ENCODE measurements around the gene RARA.

DNA sequence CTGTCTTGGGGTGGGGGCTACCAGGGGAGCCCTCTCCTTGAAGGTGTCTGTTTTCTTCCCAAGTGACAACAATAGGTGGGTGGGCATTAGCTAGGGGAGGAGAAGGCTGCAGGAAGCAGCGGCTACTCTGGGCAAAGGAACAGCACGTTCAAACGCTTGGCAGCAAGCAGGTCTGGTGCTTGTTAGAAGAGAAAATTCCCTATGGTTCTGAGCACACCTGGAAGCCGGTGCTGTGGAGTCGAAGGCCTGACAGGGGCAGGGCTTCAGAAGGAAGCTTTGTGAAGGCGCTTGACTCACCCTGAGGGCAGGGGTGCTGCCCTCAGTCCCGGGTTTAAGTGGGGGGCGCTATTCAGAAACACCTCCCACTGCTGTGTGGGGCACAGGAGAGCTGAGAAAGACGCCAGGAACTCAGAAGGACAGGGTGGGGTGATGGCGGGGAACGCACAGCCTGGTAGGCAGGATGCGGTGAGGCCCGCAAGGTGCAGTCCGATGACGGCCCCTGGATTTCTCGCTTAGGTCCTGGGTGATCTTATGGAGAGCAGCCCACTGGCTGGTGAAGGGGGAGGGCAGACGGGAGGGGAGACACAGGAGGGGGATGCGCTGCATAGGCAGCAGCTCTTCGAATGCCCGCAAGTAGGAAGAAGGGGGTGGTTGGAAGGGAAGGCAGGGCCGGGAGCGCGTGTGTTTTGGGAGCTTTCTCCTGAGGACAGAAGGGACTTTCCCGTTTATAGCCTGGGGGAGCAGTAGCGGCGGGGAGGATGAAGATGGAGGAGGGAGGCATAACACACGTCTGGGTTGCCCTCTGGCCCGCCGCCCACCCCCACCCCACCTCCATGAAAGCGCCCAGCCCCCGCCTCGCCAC, 52.3 kb downstream of the RARA start:
- TF ChIP-seq POLR2AphosphoS5 (IDR thresholded peaks at IDR 0.05; ENCODE audit: low read depth, low read length) (no peak), CEBPB (IDR thresholded peaks at IDR 0.05; ENCODE audit: low read depth) (no peak), REST (IDR thresholded peaks at IDR 0.05; ENCODE audit: low read depth) (no peak), SP1 (IDR thresholded peaks at IDR 0.05; ENCODE audit: low read depth) (no peak), CTCF (IDR thresholded peaks at IDR 0.05 in 2 of 3, conservative IDR thresholded peaks at IDR 0.05 in 1 of 3; ENCODE audit: borderline replicate concordance in 1 of 3, insufficient read depth in 1 of 3, low read depth in 2 of 3, low read length in 2 of 3) (no peak), EZH2 (IDR thresholded peaks at IDR 0.05) (no peak), POLR2A (IDR thresholded peaks at IDR 0.05; ENCODE audit: borderline replicate concordance, extremely low read depth, insufficient read depth, insufficient read length) (no peak), YY1 (IDR thresholded peaks at IDR 0.05; ENCODE audit: extremely low read depth, insufficient replicate concordance, low read depth, low read length) (no peak), SIN3A (IDR thresholded peaks at IDR 0.05; ENCODE audit: low read depth) (no peak), CBX3 (IDR thresholded peaks at IDR 0.05; ENCODE audit: low read depth) (no peak), SRF (IDR thresholded peaks at IDR 0.05; ENCODE audit: low read depth) (no peak), MAX (IDR thresholded peaks at IDR 0.05) (no peak), RAD21 (IDR thresholded peaks at IDR 0.05; ENCODE audit: low read depth) (no peak)

Measured in HCT116 (cell line).